Colonic mucosa (tissue), 4 donors: ENCODE results near the gene RNF224. TPM values are rescaled to one million over a fixed set of nuclear protein-coding genes. Genes with fewer than 3 reads are reported as not detected.

Source experiments
- DNase-seq: peaks from one replicate; pipeline ENCODE4 v3.0.0-alpha.2; 2020
- H3K27ac ChIP-seq: fragments of 200-600 bp; one replicate; pipeline ENCODE4 v1.8.0; 2021
- H3K27me3 ChIP-seq: fragments of 200-600 bp; one replicate; pipeline ENCODE4 v1.8.0; 2021
- H3K36me3 ChIP-seq: fragments of 200-600 bp; one replicate; pipeline ENCODE4 v1.8.0; 2021
- H3K4me1 ChIP-seq: fragments of 200-600 bp; one replicate; pipeline ENCODE4 v1.8.0; 2021; ENCODE audit warnings: mild to moderate bottlenecking
- H3K4me3 ChIP-seq: fragments of 200-600 bp; one replicate; pipeline ENCODE4 v1.8.0; 2021
- H3K9ac ChIP-seq, 2 donors: one replicate each; pipeline ENCODE4 v1.7.0; 2013; ENCODE audit warnings: control low read depth in 2 of 2, low read depth in 2 of 2, low read length in 2 of 2
- H3K9me3 ChIP-seq: fragments of 200-600 bp; one replicate; pipeline ENCODE4 v1.8.0; 2021
- CTCF ChIP-seq: fragments of 200-600 bp; IDR thresholded peaks from one replicate; pipeline ENCODE4 v1.8.0; 2022; ENCODE audit warnings: antibody characterized with exemption, mild to moderate bottlenecking
- intact Hi-C: fragments of 100-400 bp; cut with DNase I; formaldehyde crosslinking; loops from one replicate; pipeline ENCODE4 v1.14.1; 2022
- total RNA-seq, 2 donors: library from RNA; stranded (reverse); fragmentation: NEBNext Ultra II Directional in 1 of 2; extraction: Animal tissue kit (Norgen Biotek cat#: 25700) in 1 of 2; gene quantifications; one replicate each; pipeline ENCODE4 v1.2.1, GENCODE V29; 2021
- donor health status: healthy.
- donor health status: DM: no; HTN: no; CAD: no.
- donor health status: DM: no; HTN: no; CAD: no.

The RNF224 gene
- total RNA-seq, 2 donors from 2014 or later = not detected

DNA sequence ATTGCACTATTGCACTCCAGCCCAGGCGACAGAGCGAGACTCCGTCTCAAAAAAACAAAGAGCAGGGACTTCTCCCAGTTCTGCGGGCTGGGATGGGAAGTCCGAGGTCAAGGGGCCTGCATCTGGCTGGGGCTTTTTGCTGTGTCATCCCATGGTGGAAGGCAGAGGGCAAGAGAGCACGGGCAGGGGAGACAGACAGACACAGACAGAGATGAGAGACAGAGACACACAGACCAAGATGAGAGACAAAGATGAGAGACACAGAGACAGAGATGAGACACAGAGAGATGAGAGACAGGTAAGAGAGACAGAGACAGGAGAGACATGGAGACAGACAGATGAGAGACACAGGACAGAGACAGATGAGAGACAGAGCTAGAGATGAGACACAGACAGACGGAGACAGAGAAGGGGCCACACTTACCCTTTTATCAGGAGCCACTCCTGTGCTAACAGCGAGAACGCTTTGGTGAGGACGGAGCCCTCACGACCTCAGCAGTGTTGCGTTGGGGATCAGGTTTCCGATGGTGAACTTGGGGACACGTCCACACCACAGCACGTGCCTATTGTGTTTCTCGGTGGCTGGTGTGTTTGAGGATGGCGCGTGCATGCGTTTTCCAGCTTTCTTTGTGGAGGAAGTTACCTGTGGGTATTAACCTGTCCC, 41.4 kb downstream of the RNF224 start:
- TF ChIP-seq CTCF = no peak
- Histone ChIP-seq H3K4me3 (peak overlapping the region; percentile 1), H3K9me3 (no peaks in the 10 kb centered on the region), H3K4me1 (peaks cover 12% of the 10 kb centered on the region), H3K27me3 (no peaks in the 10 kb centered on the region), H3K27ac (peak overlapping the region; percentile 40), H3K9ac (peak overlapping the region in 1 of 2 donors; percentile 69), H3K36me3 (peaks cover 14% of the 10 kb centered on the region)
- DNase-seq = no peak
- intact Hi-C loops = no loop called here

DNA sequence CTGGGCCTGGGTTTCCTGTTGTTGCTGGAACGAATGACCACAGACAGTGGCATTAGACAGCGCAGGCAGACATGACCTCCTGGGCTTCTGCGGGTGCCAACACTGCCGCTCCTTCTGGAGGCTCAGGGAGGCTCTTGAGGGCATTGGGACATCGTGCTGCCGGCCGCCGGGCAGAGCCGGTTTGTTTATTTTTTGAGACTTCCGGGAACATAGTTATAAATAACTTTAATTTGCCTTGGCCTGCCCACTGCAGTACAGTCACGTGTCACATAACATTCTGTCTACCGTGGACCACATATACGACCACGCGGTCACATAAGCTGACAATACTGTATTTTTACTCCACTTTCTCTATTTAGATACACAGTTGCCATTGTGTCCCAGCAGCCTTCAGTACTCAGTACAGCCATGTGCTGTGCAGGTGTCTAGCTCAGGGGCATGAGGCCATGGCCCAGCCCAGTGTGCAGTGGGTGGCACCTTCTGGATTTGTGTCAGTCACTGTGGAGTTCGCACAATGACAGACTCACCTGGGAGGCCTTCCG, 42.0 kb downstream of the RNF224 start:
- Histone ChIP-seq H3K27ac (peak overlapping the region; percentile 40), H3K9me3 (no peaks in the 10 kb centered on the region), H3K4me3 (peak overlapping the region; percentile 1), H3K36me3 (peaks cover 10% of the 10 kb centered on the region), H3K27me3 (no peaks in the 10 kb centered on the region), H3K9ac (peak overlapping the region in 1 of 2 donors; percentile 69), H3K4me1 (peaks cover 12% of the 10 kb centered on the region)
- DNase-seq = peak; percentile 69
- no peak for TF ChIP-seq CTCF
- intact Hi-C loops = no loop called here

GRCh38 chr9:137270929-137271695, 43.8 kb downstream of the RNF224 start:
- no peaks in the 10 kb centered on the region for H3K27me3 ChIP-seq
- H3K9me3 ChIP-seq = no peaks in the 10 kb centered on the region
- DNase-seq = no peak
- no peak overlapping the region for H3K4me3 ChIP-seq
- no peak overlapping the region for H3K27ac ChIP-seq
- peaks cover 3% of the 10 kb centered on the region for H3K36me3 ChIP-seq
- H3K9ac ChIP-seq = no peak overlapping the region
- no peak for TF ChIP-seq CTCF
- peaks cover 12% of the 10 kb centered on the region for H3K4me1 ChIP-seq
- intact Hi-C loops = no loop called here

GRCh38 chr9:137271696-137272076, 44.4 kb downstream of the RNF224 start:
- no peaks in the 10 kb centered on the region for H3K27me3 ChIP-seq
- H3K36me3 ChIP-seq = no peaks in the 10 kb centered on the region
- no peak for DNase-seq
- H3K27ac ChIP-seq = no peak overlapping the region
- H3K4me3 ChIP-seq = no peak overlapping the region
- TF ChIP-seq CTCF = no peak
- no peaks in the 10 kb centered on the region for H3K9me3 ChIP-seq
- no peak overlapping the region for H3K9ac ChIP-seq
- intact Hi-C loops = no loop called here
- peaks cover 17% of the 10 kb centered on the region for H3K4me1 ChIP-seq

DNA sequence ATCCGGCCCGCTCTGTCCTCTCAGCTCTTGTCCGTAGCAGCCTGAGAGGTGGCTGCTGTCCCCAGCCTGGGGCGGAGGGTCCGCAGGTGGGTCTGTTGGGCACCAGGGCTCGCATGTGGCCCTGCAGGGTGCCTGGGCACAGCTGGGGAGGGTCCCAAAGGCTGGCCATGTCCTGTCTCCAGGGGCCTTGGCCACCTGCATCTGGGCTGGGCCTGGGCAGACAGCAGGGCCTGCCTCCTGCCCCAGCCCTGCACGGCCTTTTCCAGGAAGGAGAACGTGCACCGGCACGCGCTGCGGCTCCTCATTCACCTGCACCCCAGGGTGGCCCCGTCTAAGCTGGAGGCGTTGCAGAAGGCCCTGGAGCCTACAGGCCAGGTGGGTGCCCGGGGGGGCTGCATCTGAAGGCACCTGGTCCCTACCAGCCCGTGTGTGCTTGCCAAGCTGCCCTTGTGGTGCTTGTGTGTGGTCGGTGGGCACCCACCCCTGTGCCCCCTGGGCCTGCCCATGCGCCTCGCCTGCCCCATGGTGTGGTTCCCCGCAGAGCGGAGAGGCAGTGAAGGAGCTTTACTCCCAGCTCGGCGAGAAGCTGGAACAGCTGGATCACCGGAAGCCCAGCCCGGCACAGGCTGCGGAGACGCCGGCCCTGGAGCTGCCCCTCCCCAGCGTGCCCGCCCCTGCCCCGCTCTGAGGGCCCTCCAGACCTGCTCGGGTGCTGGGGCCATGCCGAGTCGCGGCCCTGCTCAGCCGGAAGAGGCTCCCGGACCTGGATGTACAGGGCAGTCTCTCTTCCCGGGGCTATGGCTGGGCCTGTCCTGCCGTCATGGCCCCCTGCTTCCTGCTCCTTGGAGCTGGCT, 45.2 kb downstream of the RNF224 start:
- Histone ChIP-seq H3K9me3 (no peaks in the 10 kb centered on the region), H3K9ac (no peak overlapping the region), H3K4me1 (peaks cover 24% of the 10 kb centered on the region), H3K4me3 (no peak overlapping the region), H3K36me3 (no peaks in the 10 kb centered on the region), H3K27ac (no peak overlapping the region), H3K27me3 (no peaks in the 10 kb centered on the region)
- no peak for TF ChIP-seq CTCF
- intact Hi-C loops = no loop called here
- DNase-seq = no peak
